UCSD-AML1 (cell line): ENCODE measurements around the gene PDLIM1.

Experiments
- DNase-seq: peaks from one replicate; lab custom pipeline; 2025; ENCODE audit not compliant: unreplicated experiment; lab: John Stamatoyannopoulos, UW

The PDLIM1 gene

GRCh38 chr10:95315509-95315908, 24.7 kb upstream of the PDLIM1 start:
- no peak for DNase-seq

GRCh38 chr10:95314192-95314918, 23.6 kb upstream of the PDLIM1 start:
- DNase-seq: peak; percentile 23

- DNase-seq: no peak
Measured at GRCh38 chr10:95312986-95313495, 22.2 kb upstream of the PDLIM1 start.

GRCh38 chr10:95312257-95312656, 21.5 kb upstream of the PDLIM1 start:
- no peak for DNase-seq

- DNase-seq: no peak
Measured at GRCh38 chr10:95309958-95310357, 19.2 kb upstream of the PDLIM1 start.

- peak; percentile 70 for DNase-seq
Measured at GRCh38 chr10:95308389-95309302, 17.8 kb upstream of the PDLIM1 start.

- DNase-seq: no peak
Measured at GRCh38 chr10:95306851-95307250, 16.0 kb upstream of the PDLIM1 start.

- no peak for DNase-seq
Measured at GRCh38 chr10:95306318-95306650, 15.5 kb upstream of the PDLIM1 start.

GRCh38 chr10:95305606-95306317, 15.0 kb upstream of the PDLIM1 start:
- DNase-seq: no peak

- DNase-seq: no peak
Measured at GRCh38 chr10:95304976-95305375, 14.2 kb upstream of the PDLIM1 start.

GRCh38 chr10:95304463-95304862, 13.7 kb upstream of the PDLIM1 start:
- DNase-seq: no peak

- DNase-seq: no peak
Measured at GRCh38 chr10:95303950-95304349, 13.1 kb upstream of the PDLIM1 start.

GRCh38 chr10:95303535-95303934, 12.7 kb upstream of the PDLIM1 start:
- DNase-seq: no peak

- no peak for DNase-seq
Measured at GRCh38 chr10:95300022-95300539, 9.3 kb upstream of the PDLIM1 start.

- DNase-seq: peak; percentile 75
Measured at GRCh38 chr10:95297402-95297801, 6.6 kb upstream of the PDLIM1 start.

- no peak for DNase-seq
Measured at GRCh38 chr10:95296764-95297163, 6.0 kb upstream of the PDLIM1 start.

GRCh38 chr10:95295031-95295755, 4.4 kb upstream of the PDLIM1 start:
- DNase-seq: peak; percentile 87

GRCh38 chr10:95293631-95294030, 2.8 kb upstream of the PDLIM1 start:
- no peak for DNase-seq

- no peak for DNase-seq
Measured at GRCh38 chr10:95291365-95292039, 699 bp upstream of the PDLIM1 start.

- peak; percentile 44 for DNase-seq
Measured at GRCh38 chr10:95289921-95290421, 832 bp downstream of the PDLIM1 start.
